DND-41 (cell line): Measurements from ENCODE around the gene MAD2L2.

Experiments
- ATAC-seq: fragments of 200-7000 bp; cut with Tn5 transposase; 3 replicates; pipeline ENCODE4 v1.9.1; 2021; ENCODE audit warnings: low read depth; ENCODE audit not compliant: insufficient read depth
- DNase-seq: peaks from one replicate; pipeline ENCODE4 v3.0.0-alpha.2; 2020
- H2AFZ ChIP-seq: 2 replicates; pipeline ENCODE4 v1.6.0; 2012; ENCODE audit warnings: low read depth, low read length
- H3K27ac ChIP-seq: 2 replicates; pipeline ENCODE4 v1.5.1; 2012; ENCODE audit warnings: low read length, inconsistent platforms
- H3K27me3 ChIP-seq: fragments of 200-600 bp; sonication (generic); 2 replicates; pipeline ENCODE4 v1.6.0; 2012; ENCODE audit warnings: low read length, mild to moderate bottlenecking, inconsistent platforms; ENCODE audit not compliant: insufficient read depth, poor library complexity
- H3K36me3 ChIP-seq: 2 replicates; pipeline ENCODE4 v1.5.1; 2012; ENCODE audit warnings: low read length, inconsistent platforms; ENCODE audit not compliant: insufficient read depth
- H3K4me1 ChIP-seq: 2 replicates; pipeline ENCODE4 v1.5.1; 2012; ENCODE audit warnings: mild to moderate bottlenecking, low read length; ENCODE audit not compliant: insufficient read depth
- H3K4me2 ChIP-seq: 2 replicates; pipeline ENCODE4 v1.6.0; 2012; ENCODE audit warnings: mild to moderate bottlenecking, moderate library complexity, low read length, inconsistent platforms; ENCODE audit not compliant: insufficient read depth
- H3K4me3 ChIP-seq, 2 experiments: fragments of 200-600 bp in 1 of 2; shearing (Covaris generic) in 1 of 2; 2 replicates each; pipeline ENCODE4 v1.5.1; 2012 to 2016; ENCODE audit warnings: inconsistent platforms in 2 of 2, low read length in 2 of 2, mild to moderate bottlenecking in 2 of 2, low read depth in 1 of 2, moderate library complexity in 1 of 2
- H3K79me2 ChIP-seq: 2 replicates; pipeline ENCODE4 v1.6.0; 2012; ENCODE audit warnings: low read length, inconsistent platforms; ENCODE audit not compliant: insufficient read depth
- H3K9ac ChIP-seq: 2 replicates; pipeline ENCODE4 v1.6.0; 2012; ENCODE audit warnings: low read depth, mild to moderate bottlenecking, inconsistent platforms, low read length, moderate library complexity
- H3K9me3 ChIP-seq: 2 replicates; pipeline ENCODE4 v1.5.1; 2012; ENCODE audit warnings: low read length, moderate library complexity, mild to moderate bottlenecking, inconsistent platforms; ENCODE audit not compliant: insufficient read depth, severe bottlenecking
- H4K20me1 ChIP-seq: 2 replicates; pipeline ENCODE4 v1.6.0; 2012; ENCODE audit warnings: low read length; ENCODE audit not compliant: insufficient read depth
- CTCF ChIP-seq: IDR thresholded peaks from 2 replicates; pipeline ENCODE4 v1.5.1; 2012; ENCODE audit warnings: borderline replicate concordance, low read length, moderate library complexity, mild to moderate bottlenecking; ENCODE audit not compliant: poor library complexity, severe bottlenecking; ENCODE audit errors: extremely low read depth
- EZH2 ChIP-seq: IDR thresholded peaks from 3 replicates; pipeline ENCODE4 v1.6.1; 2012; ENCODE audit warnings: borderline replicate concordance, low read depth, mild to moderate bottlenecking, moderate library complexity, low read length, inconsistent platforms; ENCODE audit not compliant: severe bottlenecking

The MAD2L2 gene

GRCh38 chr1:11646317-11646716 lies 34.6 kb downstream of the MAD2L2 start:
- H3K4me2 ChIP-seq: no peak overlapping the region
- H2AFZ ChIP-seq: no peak overlapping the region
- no peaks in the 10 kb centered on the region for H3K9me3 ChIP-seq
- TF ChIP-seq EZH2: no peak
- TF ChIP-seq CTCF: no peak
- no peak overlapping the region for H3K27ac ChIP-seq
- H3K36me3 ChIP-seq: no peaks in the 10 kb centered on the region
- no peak overlapping the region for H3K9ac ChIP-seq
- peaks cover 4% of the 10 kb centered on the region; the same call in 1 of the 2 replicates for H4K20me1 ChIP-seq
- DNase-seq (no peak), ATAC-seq (no peak)
- H3K79me2 ChIP-seq: no peaks in the 10 kb centered on the region
- H3K4me3 ChIP-seq: no peak overlapping the region
- no peaks in the 10 kb centered on the region for H3K27me3 ChIP-seq
- no peaks in the 10 kb centered on the region for H3K4me1 ChIP-seq

DNA sequence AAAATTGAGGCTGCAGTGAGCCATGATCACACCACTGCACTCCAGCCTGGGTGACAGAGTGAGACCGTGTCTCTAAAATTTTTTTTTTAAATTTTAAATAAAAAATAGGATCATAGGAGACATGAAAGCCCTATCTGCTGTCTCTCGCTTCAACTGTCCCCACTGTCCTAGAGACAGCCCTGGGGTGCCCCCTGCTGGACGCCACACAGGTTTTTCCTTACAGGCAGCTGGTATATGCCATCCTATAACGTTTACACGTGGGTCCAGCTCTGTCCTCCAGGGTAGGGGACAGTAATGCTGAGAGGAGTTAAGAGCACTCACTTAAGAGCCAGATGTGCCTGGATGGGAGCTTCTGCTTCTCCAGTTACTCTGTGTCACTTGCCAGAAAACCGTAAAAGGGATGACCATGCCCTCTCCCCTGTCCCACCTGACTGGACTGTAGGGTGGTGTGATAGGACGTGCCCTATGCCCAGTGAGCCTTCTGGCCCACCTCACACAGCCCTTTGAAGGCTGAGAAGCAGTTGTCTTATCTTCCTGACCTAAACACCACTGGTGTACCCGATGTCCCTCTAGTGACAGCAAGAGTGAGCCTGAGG lies 35.2 kb downstream of the MAD2L2 start:
- no peak overlapping the region for H2AFZ ChIP-seq
- H4K20me1 ChIP-seq: peaks cover 4% of the 10 kb centered on the region; the same call in 1 of the 2 replicates
- H3K79me2 ChIP-seq: no peaks in the 10 kb centered on the region
- DNase-seq (peak; percentile 84), ATAC-seq (peak; percentile 90)
- no peaks in the 10 kb centered on the region for H3K27me3 ChIP-seq
- no peaks in the 10 kb centered on the region for H3K36me3 ChIP-seq
- no peak overlapping the region for H3K4me2 ChIP-seq
- H3K9ac ChIP-seq: no peak overlapping the region
- H3K4me1 ChIP-seq: no peaks in the 10 kb centered on the region
- no peaks in the 10 kb centered on the region for H3K9me3 ChIP-seq
- H3K27ac ChIP-seq: no peak overlapping the region
- TF ChIP-seq EZH2 (no peak), CTCF (peak; percentile 89)
- no peak overlapping the region for H3K4me3 ChIP-seq

DNA sequence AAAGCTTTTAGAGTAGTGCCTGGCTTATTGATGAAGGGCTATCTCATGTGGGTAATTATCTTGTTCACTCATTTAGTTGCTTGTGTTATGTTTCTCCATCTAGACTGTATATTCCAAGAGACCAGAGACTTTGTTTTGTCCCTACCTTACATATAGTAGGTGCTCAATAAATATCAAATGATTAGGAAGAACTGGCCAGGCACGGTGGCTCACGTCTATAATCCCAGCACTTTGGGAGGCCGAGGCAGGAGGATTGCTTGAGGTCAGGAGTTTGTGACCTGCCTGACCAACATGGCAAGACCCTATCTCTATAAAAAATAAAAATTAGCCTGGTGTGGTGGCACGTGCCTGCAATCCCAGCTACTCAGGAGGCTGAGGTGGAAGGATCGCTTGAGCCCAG lies 35.7 kb downstream of the MAD2L2 start:
- Histone ChIP-seq H3K9me3 (no peaks in the 10 kb centered on the region), H3K79me2 (no peaks in the 10 kb centered on the region), H3K27ac (no peak overlapping the region), H3K36me3 (no peaks in the 10 kb centered on the region), H3K4me2 (no peak overlapping the region), H3K9ac (no peak overlapping the region), H3K27me3 (no peaks in the 10 kb centered on the region), H3K4me1 (no peaks in the 10 kb centered on the region), H2AFZ (no peak overlapping the region), H3K4me3 (no peak overlapping the region), H4K20me1 (peaks cover 4% of the 10 kb centered on the region; the same call in 1 of the 2 replicates)
- ATAC-seq (no peak), DNase-seq (no peak)
- TF ChIP-seq EZH2 (no peak), CTCF (no peak)

- DNase-seq: no peak
- Histone ChIP-seq H3K9me3 (no peaks in the 10 kb centered on the region), H3K4me3 (no peak overlapping the region), H3K79me2 (no peaks in the 10 kb centered on the region), H4K20me1 (peaks cover 4% of the 10 kb centered on the region; the same call in 1 of the 2 replicates), H3K27ac (no peak overlapping the region), H3K9ac (no peak overlapping the region), H3K36me3 (no peaks in the 10 kb centered on the region), H3K27me3 (no peaks in the 10 kb centered on the region), H3K4me2 (no peak overlapping the region), H2AFZ (no peak overlapping the region), H3K4me1 (no peaks in the 10 kb centered on the region)
- ATAC-seq: no peak
- TF ChIP-seq CTCF (no peak), EZH2 (no peak)
Observed at GRCh38 chr1:11643782-11644181, 37.2 kb downstream of the MAD2L2 start.
